ENCODE results near the gene EFL1. TPM values are rescaled to one million over a fixed set of nuclear protein-coding genes. Genes with fewer than 3 reads are reported as not detected.

Gene EFL1
- total RNA-seq, 3 donors from 2014 or later (not counting 1 experiment from before 2014, with no cell fraction given) = 17.1 to 29.6 (median 20.6) TPM

GRCh38 chr15:82150645-82151044 is 111.9 kb downstream of the EFL1 start:
- Histone ChIP-seq H3K36me3 (ENCODE audit: control insufficient read depth, insufficient read depth, low read length) (peaks cover 24% of the 10 kb centered on the region), H3K4me1 (ENCODE audit: control insufficient read depth, insufficient read depth, low read length) (no peaks in the 10 kb centered on the region), H3K9me3 (ENCODE audit: control insufficient read depth, insufficient read depth, low read length) (no peaks in the 10 kb centered on the region), H3K4me3 (ENCODE audit: low read length) (no peak overlapping the region), H3K27me3 (ENCODE audit: control insufficient read depth, insufficient read depth, low read length) (no peaks in the 10 kb centered on the region), H3K27ac (ENCODE audit: low read length) (no peak overlapping the region)
- intact Hi-C loops (cut with micrococcal nuclease) = no loop called here
- no peak overlapping the region for H3K27ac Mint-ChIP-seq
- no peak for DNase-seq
- no peaks in the 10 kb centered on the region for H3K9me3 Mint-ChIP-seq
- no peak for ATAC-seq
- no peaks in the 10 kb centered on the region for H3K27me3 Mint-ChIP-seq (ENCODE audit: low read depth in 2 of 2)
- H3K4me3 Mint-ChIP-seq = no peak overlapping the region
- TF ChIP-seq CTCF (IDR thresholded peaks at IDR 0.05) = no peak
- no peaks in the 10 kb centered on the region for H3K4me1 Mint-ChIP-seq
- peaks cover 23% of the 10 kb centered on the region for H3K36me3 Mint-ChIP-seq
- no CpG with 5 or more reads among the region's 1 CpG for WGBS (ENCODE audit: insufficient coverage)

GRCh38 chr15:82146990-82147461 is 115.5 kb downstream of the EFL1 start:
- 93% methylated on average over 7 of the region's 8 CpGs for WGBS (ENCODE audit: insufficient coverage)
- H3K4me1 ChIP-seq (ENCODE audit: control insufficient read depth, insufficient read depth, low read length) = no peaks in the 10 kb centered on the region
- Mint-ChIP-seq H3K4me1 (no peaks in the 10 kb centered on the region), H3K4me3 (no peak overlapping the region), H3K27me3 (ENCODE audit: low read depth in 2 of 2) (no peaks in the 10 kb centered on the region), H3K9me3 (no peaks in the 10 kb centered on the region), H3K27ac (no peak overlapping the region), H3K36me3 (peaks cover 16% of the 10 kb centered on the region)
- TF ChIP-seq CTCF (IDR thresholded peaks at IDR 0.05) = no peak
- peaks cover 30% of the 10 kb centered on the region for H3K36me3 ChIP-seq (ENCODE audit: control insufficient read depth, insufficient read depth, low read length)
- intact Hi-C loops (cut with micrococcal nuclease) = no loop called here
- H3K4me3 ChIP-seq (ENCODE audit: low read length) = no peak overlapping the region
- no peak overlapping the region for H3K27ac ChIP-seq (ENCODE audit: low read length)
- DNase-seq (no peak), ATAC-seq (no peak)
- no peaks in the 10 kb centered on the region for H3K27me3 ChIP-seq (ENCODE audit: control insufficient read depth, insufficient read depth, low read length)
- H3K9me3 ChIP-seq (ENCODE audit: control insufficient read depth, insufficient read depth, low read length) = no peaks in the 10 kb centered on the region

- H3K36me3 Mint-ChIP-seq = peaks cover 11% of the 10 kb centered on the region
- H3K27me3 ChIP-seq (ENCODE audit: control insufficient read depth, insufficient read depth, low read length) = no peaks in the 10 kb centered on the region
- WGBS (ENCODE audit: insufficient coverage) = 100% methylated on average over 1 of the region's 3 CpGs
- H3K9me3 ChIP-seq (ENCODE audit: control insufficient read depth, insufficient read depth, low read length) = no peaks in the 10 kb centered on the region
- H3K4me3 Mint-ChIP-seq = no peak overlapping the region
- H3K27ac Mint-ChIP-seq = no peak overlapping the region
- no peaks in the 10 kb centered on the region for H3K27me3 Mint-ChIP-seq (ENCODE audit: low read depth in 2 of 2)
- ATAC-seq (no peak), DNase-seq (no peak)
- TF ChIP-seq CTCF (IDR thresholded peaks at IDR 0.05) = no peak
- peaks cover 28% of the 10 kb centered on the region for H3K36me3 ChIP-seq (ENCODE audit: control insufficient read depth, insufficient read depth, low read length)
- intact Hi-C loops (cut with micrococcal nuclease) = no loop called here
- no peaks in the 10 kb centered on the region for H3K4me1 ChIP-seq (ENCODE audit: control insufficient read depth, insufficient read depth, low read length)
- no peak overlapping the region for H3K27ac ChIP-seq (ENCODE audit: low read length)
- H3K9me3 Mint-ChIP-seq = no peaks in the 10 kb centered on the region
- H3K4me1 Mint-ChIP-seq = no peaks in the 10 kb centered on the region
- H3K4me3 ChIP-seq (ENCODE audit: low read length) = no peak overlapping the region
Observed at GRCh38 chr15:82146576-82146975, 116.0 kb downstream of the EFL1 start.

Data from natural killer cell (primary cell).